NT2/D1 (cell line): ENCODE results near the gene GLIPR1.
"Not testable (repeated sequence)": the region's sequence is repeated elsewhere in the genome, so short reads cannot be mapped to it uniquely, and the experiment has no call there.

Source experiments
- DNase-seq: peaks from one replicate; pipeline ENCODE4 v3.0.0-alpha.2; 2011; ENCODE audit warnings: low read depth, low spot score
- H3K27me3 ChIP-seq: 2 replicates; pipeline ENCODE4 v1.6.0; 2011; ENCODE audit warnings: mild to moderate bottlenecking; ENCODE audit not compliant: insufficient read length, insufficient read depth
- H3K36me3 ChIP-seq: 2 replicates; pipeline ENCODE4 v1.6.1; 2011; ENCODE audit warnings: mild to moderate bottlenecking, low read length, mixed read lengths; ENCODE audit not compliant: insufficient read depth, insufficient read length
- H3K4me1 ChIP-seq: 2 replicates; pipeline ENCODE4 v1.5.1; 2011; ENCODE audit not compliant: insufficient read depth, insufficient read length
- H3K4me3 ChIP-seq: 2 replicates; pipeline ENCODE4 v1.5.1; 2011; ENCODE audit warnings: low read depth; ENCODE audit not compliant: insufficient read length
- H3K9ac ChIP-seq: 2 replicates; pipeline ENCODE4 v1.6.0; 2011; ENCODE audit warnings: low read depth; ENCODE audit not compliant: insufficient read length
- H3K9me3 ChIP-seq: 2 replicates; pipeline ENCODE4 v1.5.1; 2011; ENCODE audit warnings: mild to moderate bottlenecking, low read length; ENCODE audit not compliant: insufficient read depth
- SUZ12 ChIP-seq: IDR thresholded peaks from 2 replicates; pipeline ENCODE4 v1.6.1; 2011; ENCODE audit not compliant: insufficient read length, insufficient read depth; ENCODE audit errors: extremely low read depth
- YY1 ChIP-seq: IDR thresholded peaks from 2 replicates; pipeline ENCODE4 v1.6.1; 2011; ENCODE audit not compliant: insufficient read length, insufficient read depth
- ZNF274 ChIP-seq: IDR thresholded peaks from 2 replicates; pipeline ENCODE4 v1.6.1; 2011; ENCODE audit warnings: mild to moderate bottlenecking, low read depth, low read length

Gene GLIPR1

DNA sequence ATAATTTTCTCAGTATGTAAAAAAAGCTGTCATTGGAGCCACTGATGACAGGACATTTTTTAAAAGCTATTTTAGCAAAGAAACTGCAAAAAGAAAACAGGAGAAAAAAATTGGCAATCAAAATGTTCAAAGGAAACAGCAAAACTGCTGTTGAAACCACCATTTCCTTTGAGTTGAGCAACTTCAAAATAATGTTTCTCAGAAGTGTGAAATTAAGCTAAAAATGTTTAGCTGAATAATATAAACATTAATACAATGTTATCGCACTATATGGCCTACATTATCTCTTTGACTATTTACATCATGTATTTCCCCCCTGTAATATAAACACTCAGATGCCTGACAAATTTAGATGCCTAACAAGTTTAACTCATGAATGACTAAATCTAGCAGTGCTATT is 23.4 kb upstream of the GLIPR1 start:
- no peak overlapping the region for H3K9ac ChIP-seq
- H3K9me3 ChIP-seq: peaks cover 38% of the 10 kb centered on the region
- no peaks in the 10 kb centered on the region for H3K27me3 ChIP-seq
- no peaks in the 10 kb centered on the region for H3K4me1 ChIP-seq
- no peak overlapping the region for H3K4me3 ChIP-seq
- H3K36me3 ChIP-seq: no peaks in the 10 kb centered on the region
- TF ChIP-seq SUZ12 (no peak), YY1 (no peak), ZNF274 (no peak)
- DNase-seq: no peak

- H3K4me1 ChIP-seq, DNase-seq, H3K36me3 ChIP-seq, H3K4me3 ChIP-seq, H3K27me3 ChIP-seq, H3K9ac ChIP-seq: not testable (repeated sequence)
- H3K9me3 ChIP-seq: peaks cover 38% of the 10 kb centered on the region
Measured at GRCh38 chr12:75457866-75458265, 22.7 kb upstream of the GLIPR1 start.

- DNase-seq: no peak
Measured at GRCh38 chr12:75459755-75460154, 20.8 kb upstream of the GLIPR1 start.

DNA sequence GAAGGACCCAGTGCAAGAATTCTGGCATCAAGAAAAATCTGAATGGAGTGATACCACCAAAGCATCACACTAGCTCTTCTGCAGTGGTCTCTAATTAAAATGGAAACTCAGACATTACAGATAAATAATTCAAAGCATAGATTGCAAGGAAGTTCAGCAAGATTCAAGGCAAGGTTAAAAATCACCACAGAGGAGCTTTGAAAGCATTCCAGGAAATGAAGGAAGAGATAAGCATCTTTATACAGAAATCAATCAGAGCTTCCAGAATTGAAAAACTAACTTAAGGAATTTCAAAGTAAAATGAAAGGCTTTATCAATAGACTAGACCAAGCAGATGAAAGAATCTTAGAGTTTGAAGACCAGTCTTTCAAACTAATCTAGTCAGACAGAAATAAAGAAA is 20.4 kb upstream of the GLIPR1 start:
- H3K4me1 ChIP-seq: no peaks in the 10 kb centered on the region
- DNase-seq: no peak
- no peaks in the 10 kb centered on the region for H3K36me3 ChIP-seq
- no peak overlapping the region for H3K9ac ChIP-seq
- no peaks in the 10 kb centered on the region for H3K27me3 ChIP-seq
- TF ChIP-seq ZNF274 (no peak), SUZ12 (no peak), YY1 (no peak)
- H3K4me3 ChIP-seq: no peak overlapping the region
- peaks cover 38% of the 10 kb centered on the region for H3K9me3 ChIP-seq

More at GRCh38 chr12:75459755-75460154, 20.8 kb upstream of the GLIPR1 start:
- peaks cover 38% of the 10 kb centered on the region for H3K9me3 ChIP-seq
- H3K9ac ChIP-seq: no peak overlapping the region
- no peaks in the 10 kb centered on the region for H3K36me3 ChIP-seq
- H3K4me3 ChIP-seq: no peak overlapping the region
- H3K4me1 ChIP-seq: no peaks in the 10 kb centered on the region
- TF ChIP-seq SUZ12 (no peak), ZNF274 (no peak), YY1 (no peak)
- no peaks in the 10 kb centered on the region for H3K27me3 ChIP-seq

GRCh38 chr12:75471902-75472890 is 8.4 kb upstream of the GLIPR1 start:
- TF ChIP-seq YY1 (no peak), ZNF274 (no peak), SUZ12 (no peak)

GRCh38 chr12:75474116-75474515 is 6.4 kb upstream of the GLIPR1 start:
- Histone ChIP-seq H3K4me1 (no peaks in the 10 kb centered on the region), H3K9me3 (no peaks in the 10 kb centered on the region), H3K36me3 (no peaks in the 10 kb centered on the region), H3K9ac (no peak overlapping the region), H3K4me3 (no peak overlapping the region), H3K27me3 (no peaks in the 10 kb centered on the region)
- no peak for DNase-seq
- TF ChIP-seq ZNF274 (no peak), SUZ12 (no peak), YY1 (no peak)

More at GRCh38 chr12:75471902-75472890, 8.4 kb upstream of the GLIPR1 start:
- no peak overlapping the region for H3K9ac ChIP-seq
- H3K4me3 ChIP-seq: no peak overlapping the region
- no peaks in the 10 kb centered on the region for H3K27me3 ChIP-seq
- no peaks in the 10 kb centered on the region for H3K4me1 ChIP-seq
- H3K9me3 ChIP-seq: no peaks in the 10 kb centered on the region
- H3K36me3 ChIP-seq: no peaks in the 10 kb centered on the region
- no peak for DNase-seq

- TF ChIP-seq ZNF274 (no peak), YY1 (no peak), SUZ12 (no peak)
- DNase-seq: no peak
- Histone ChIP-seq H3K4me1 (no peaks in the 10 kb centered on the region), H3K9ac (no peak overlapping the region), H3K9me3 (no peaks in the 10 kb centered on the region), H3K4me3 (no peak overlapping the region), H3K27me3 (no peaks in the 10 kb centered on the region), H3K36me3 (no peaks in the 10 kb centered on the region)
Measured at GRCh38 chr12:75476071-75476470, 4.5 kb upstream of the GLIPR1 start.

DNA sequence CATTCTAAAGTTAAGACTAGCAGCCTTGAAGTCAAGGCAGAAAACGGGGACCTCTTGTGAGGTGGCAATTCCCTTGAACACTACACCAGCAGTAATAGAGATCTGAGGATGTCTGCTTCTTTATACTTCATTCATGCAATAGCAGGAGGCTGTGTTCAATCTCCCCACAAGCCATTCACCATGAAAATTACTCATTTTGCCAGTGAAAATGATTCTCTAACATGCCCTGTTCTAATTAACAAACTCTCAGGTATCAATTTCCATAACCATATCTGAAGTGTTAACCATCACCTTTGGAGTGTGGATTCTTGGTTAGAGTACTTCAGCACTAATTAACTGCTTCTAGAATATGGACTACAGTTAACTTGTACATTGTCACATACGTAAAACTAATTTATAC is 3.4 kb upstream of the GLIPR1 start:
- H3K9ac ChIP-seq: no peak overlapping the region
- no peaks in the 10 kb centered on the region for H3K27me3 ChIP-seq
- no peak for DNase-seq
- H3K4me1 ChIP-seq: no peaks in the 10 kb centered on the region
- no peak overlapping the region for H3K4me3 ChIP-seq
- H3K9me3 ChIP-seq: no peaks in the 10 kb centered on the region
- TF ChIP-seq YY1 (no peak), ZNF274 (no peak), SUZ12 (no peak)
- no peaks in the 10 kb centered on the region for H3K36me3 ChIP-seq
